Activated naive CD4-positive, alpha-beta T cell treated with anti-CD3 and anti-CD28 coated beads, Interleukin-2, amount 50 U/mL, for 24 hours (primary cell): ENCODE results near the gene CCDC188.

ENCODE experiments used
- H3K27ac Mint-ChIP-seq: one replicate; pipeline ENCODE4 v1.8.0; 2021; ENCODE audit warnings: mild to moderate bottlenecking, mixed read lengths
- H3K27me3 Mint-ChIP-seq: one replicate; pipeline ENCODE4 v1.8.0; 2021; ENCODE audit warnings: mixed read lengths
- H3K36me3 Mint-ChIP-seq: one replicate; pipeline ENCODE4 v1.8.0; 2021; ENCODE audit warnings: mixed read lengths
- H3K4me1 Mint-ChIP-seq: one replicate; pipeline ENCODE4 v1.8.0; 2021; ENCODE audit warnings: mixed read lengths
- H3K4me3 Mint-ChIP-seq: one replicate; pipeline ENCODE4 v1.8.0; 2021; ENCODE audit warnings: mild to moderate bottlenecking, mixed read lengths
- H3K9me3 Mint-ChIP-seq: one replicate; pipeline ENCODE4 v1.8.0; 2021; ENCODE audit warnings: mixed read lengths

CCDC188 gene

GRCh38 chr22:20150381-20151275 lies at the start of gene CCDC188:
CCDC188 (minus strand) TSS chr22:20151055; CDS start chr22:20150986, 69 bp downstream.
- Mint-ChIP-seq H3K4me1 (no peaks in the 10 kb centered on the region), H3K9me3 (no peaks in the 10 kb centered on the region), H3K27me3 (no peaks in the 10 kb centered on the region), H3K27ac (no peak within 1 kb of the TSS), H3K36me3 (no peaks in the 10 kb centered on the region), H3K4me3 (no peak within 1 kb of the TSS)

- no peak overlapping the region for H3K4me3 Mint-ChIP-seq
- H3K4me1 Mint-ChIP-seq = no peaks in the 10 kb centered on the region
- H3K27me3 Mint-ChIP-seq = no peaks in the 10 kb centered on the region
- no peak overlapping the region for H3K27ac Mint-ChIP-seq
- H3K36me3 Mint-ChIP-seq = no peaks in the 10 kb centered on the region
- no peaks in the 10 kb centered on the region for H3K9me3 Mint-ChIP-seq
Measured at GRCh38 chr22:20199906-20200305, 49.1 kb upstream of the CCDC188 start.

- Mint-ChIP-seq H3K27me3 (no peaks in the 10 kb centered on the region), H3K36me3 (no peaks in the 10 kb centered on the region), H3K4me1 (no peaks in the 10 kb centered on the region), H3K9me3 (no peaks in the 10 kb centered on the region), H3K4me3 (no peak overlapping the region), H3K27ac (no peak overlapping the region)
Measured at GRCh38 chr22:20199413-20199842, 48.6 kb upstream of the CCDC188 start.

DNA sequence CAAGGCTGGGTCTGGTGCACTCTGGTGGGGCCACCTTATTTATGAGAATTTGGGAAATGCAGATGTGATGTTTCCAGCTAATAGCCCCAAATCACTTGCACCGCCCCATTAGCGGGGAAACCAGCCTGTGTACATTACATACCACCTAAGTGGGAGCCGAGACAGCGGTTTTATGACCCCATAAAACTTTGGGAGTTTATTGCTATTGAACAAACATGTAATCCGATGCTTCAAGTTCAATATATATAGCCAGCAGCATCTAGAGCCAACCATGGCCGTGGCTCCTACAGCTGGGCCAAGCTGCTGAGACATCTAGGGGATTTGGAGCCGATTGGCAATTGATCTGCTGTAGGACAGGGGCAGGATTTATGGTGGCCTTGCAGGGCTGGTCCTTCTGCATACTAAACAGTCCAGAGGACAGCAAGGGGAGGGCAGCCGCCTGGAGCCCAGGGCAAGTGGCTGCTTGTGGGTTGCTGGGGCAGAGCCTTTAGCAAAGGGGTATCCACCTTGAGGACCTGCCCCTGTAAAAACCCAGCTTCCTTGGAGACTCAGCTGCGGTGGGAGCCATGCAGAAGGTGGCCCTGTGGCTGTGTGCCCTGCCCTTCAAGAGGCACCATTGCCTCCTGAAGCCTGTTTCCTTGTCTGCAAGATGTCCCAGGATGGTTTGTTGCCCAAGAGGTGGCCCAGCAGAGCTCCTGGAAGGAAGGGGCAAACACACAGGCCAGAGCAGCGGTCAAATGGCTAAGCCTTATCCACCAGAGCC lies 47.9 kb upstream of the CCDC188 start:
- H3K36me3 Mint-ChIP-seq = no peaks in the 10 kb centered on the region
- H3K27me3 Mint-ChIP-seq = no peaks in the 10 kb centered on the region
- no peaks in the 10 kb centered on the region for H3K9me3 Mint-ChIP-seq
- no peaks in the 10 kb centered on the region for H3K4me1 Mint-ChIP-seq
- H3K27ac Mint-ChIP-seq = no peak overlapping the region
- H3K4me3 Mint-ChIP-seq = no peak overlapping the region

DNA sequence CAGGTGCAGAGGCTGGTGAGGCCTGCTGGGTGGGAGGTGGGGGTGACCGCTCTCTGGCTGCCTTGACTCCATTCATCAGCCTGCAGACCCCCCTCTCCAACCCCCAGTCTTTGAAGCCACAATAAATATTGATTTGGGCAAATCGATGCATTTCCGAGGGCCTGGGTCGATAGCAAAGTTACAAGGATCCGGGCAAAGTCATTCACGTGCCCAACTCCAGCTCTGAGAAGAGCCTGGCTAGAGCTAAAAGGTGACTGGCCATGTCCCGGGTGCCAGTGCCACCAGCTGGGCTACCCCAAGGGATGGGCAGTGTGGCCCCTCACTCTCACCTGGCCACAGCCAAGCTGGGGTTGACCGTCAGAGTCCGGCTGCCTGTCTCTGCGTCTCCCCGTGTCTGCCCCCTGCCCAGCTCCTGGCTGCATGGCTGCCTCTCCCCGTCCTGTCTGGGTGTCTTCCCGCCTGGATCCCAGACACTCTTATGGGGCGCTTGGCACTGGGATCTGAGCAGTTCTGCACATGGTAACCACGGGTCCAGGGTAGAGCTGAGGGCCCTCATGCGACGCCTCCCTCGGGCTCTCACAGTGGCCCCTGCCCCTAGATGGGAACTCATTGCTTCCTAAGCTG lies 46.7 kb upstream of the CCDC188 start:
- H3K27me3 Mint-ChIP-seq = no peaks in the 10 kb centered on the region
- no peaks in the 10 kb centered on the region for H3K4me1 Mint-ChIP-seq
- no peak overlapping the region for H3K4me3 Mint-ChIP-seq
- H3K36me3 Mint-ChIP-seq = no peaks in the 10 kb centered on the region
- no peak overlapping the region for H3K27ac Mint-ChIP-seq
- no peaks in the 10 kb centered on the region for H3K9me3 Mint-ChIP-seq

DNA sequence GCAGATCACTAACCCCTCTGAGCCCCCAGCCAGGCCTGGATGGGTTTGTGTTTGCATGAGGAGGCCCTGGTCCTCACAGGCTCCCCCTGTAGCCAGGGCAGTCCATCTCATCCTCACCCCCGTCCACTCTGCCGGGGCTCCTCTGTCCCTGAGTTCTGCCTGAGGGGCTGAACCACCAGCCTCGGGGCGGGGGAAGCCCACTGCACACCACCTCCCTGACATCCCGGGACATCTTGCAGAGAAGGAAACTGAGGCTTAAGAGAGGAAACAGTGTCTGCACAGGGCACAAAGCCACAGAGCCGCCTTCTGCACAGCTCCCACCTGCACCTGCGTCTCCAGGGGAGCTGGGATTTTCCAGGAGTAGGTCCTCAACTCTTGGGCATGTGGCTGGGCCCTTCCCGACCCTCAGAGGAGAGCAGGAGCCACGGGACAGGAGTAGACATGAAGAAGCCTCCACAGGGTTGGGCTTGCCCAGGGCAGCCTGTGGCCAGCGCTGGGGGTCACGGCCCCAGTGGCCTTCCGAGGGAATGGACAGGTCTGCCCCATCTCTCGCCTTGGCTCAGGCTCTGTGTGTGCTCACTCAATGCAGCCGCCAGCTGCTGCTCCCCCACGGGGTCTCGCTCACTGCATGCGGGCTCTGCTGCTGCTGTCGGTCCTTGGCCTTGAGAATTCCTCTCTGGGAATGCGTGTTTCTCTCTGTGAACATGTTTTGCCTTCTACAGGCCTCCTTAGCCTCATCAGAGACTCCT lies 45.4 kb upstream of the CCDC188 start:
- Mint-ChIP-seq H3K9me3 (no peaks in the 10 kb centered on the region), H3K27me3 (no peaks in the 10 kb centered on the region), H3K4me3 (no peak overlapping the region), H3K36me3 (no peaks in the 10 kb centered on the region), H3K4me1 (no peaks in the 10 kb centered on the region), H3K27ac (no peak overlapping the region)

DNA sequence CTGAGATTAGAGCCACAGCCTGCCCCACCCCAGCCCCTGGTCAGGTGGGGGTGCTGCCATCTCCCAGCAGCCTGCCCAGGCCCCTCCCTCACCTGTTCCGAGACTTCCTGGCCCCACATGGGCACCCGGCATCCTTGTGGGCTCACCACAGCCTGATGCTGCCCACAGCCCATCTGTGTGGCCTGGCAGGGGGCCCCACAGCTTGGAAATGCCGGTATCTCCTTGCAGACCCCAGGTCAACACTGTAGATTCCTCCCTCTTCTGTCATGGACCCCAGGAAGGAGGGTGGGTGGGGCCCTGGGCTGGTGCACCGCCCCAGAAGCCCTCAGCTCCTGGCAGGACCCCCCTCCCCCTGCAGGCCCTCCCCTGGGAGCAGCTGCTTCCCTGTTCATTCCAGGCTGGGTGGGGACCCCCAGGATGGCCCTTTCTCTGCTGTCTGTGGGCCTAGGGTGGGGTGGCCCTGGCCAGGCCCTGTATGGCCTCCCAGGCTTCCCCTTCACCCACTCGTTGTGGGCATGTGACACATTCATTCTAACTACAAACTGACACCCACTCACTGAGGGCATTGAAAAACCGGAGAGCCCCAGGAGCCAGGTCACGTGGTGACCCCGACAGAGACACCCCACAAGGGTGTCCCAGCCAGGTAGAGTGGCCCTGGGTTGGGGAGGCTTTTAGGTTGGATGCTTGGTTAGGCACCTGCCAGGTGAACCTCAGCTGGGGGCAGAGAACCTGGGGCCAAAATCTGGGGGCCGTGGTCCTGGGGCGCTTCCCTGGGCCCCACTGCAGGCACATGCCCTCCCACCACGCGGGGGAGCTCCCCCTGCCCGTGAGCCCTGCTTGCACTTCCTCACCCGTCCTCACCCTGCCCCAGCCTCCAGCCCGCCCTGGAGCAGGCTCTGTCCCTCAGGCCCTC lies 44.1 kb upstream of the CCDC188 start:
- H3K27ac Mint-ChIP-seq = no peak overlapping the region
- no peaks in the 10 kb centered on the region for H3K4me1 Mint-ChIP-seq
- H3K36me3 Mint-ChIP-seq = no peaks in the 10 kb centered on the region
- H3K4me3 Mint-ChIP-seq = no peak overlapping the region
- no peaks in the 10 kb centered on the region for H3K9me3 Mint-ChIP-seq
- H3K27me3 Mint-ChIP-seq = no peaks in the 10 kb centered on the region

DNA sequence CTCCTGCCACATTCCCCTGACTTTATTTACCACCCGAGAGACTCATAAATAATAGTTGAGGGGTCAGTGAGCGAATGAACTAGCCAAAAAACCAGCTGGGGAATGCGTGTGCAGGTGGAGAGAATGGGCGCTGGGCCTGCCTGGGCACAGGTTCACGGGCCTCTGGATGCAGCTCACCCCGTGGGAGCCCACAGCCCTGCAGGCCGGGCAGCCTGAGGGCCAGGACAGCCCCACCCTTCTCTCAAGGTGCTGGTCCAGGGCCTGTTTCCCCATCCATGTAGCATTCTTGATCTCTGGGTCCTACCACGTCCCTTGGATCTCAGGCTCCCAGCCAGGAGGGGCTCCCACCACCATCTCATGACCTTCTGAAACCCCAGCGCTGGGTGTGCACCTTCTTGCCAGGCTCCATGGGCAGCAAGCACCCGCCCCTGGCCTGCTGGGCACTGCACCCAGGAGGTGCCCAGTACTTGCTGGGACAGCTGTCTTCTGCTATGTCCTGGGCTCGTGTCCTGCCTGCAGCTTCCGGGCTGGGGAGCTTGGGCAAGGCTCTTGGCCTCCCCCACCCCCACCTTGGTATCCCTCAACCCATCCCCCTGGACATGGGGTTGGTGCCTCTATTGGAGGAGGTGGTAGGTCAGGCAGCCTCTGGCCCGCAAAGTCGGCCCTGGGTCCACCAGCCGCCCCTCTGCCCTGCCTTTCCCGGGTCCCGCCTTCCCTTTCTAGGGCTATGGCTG lies 43.1 kb upstream of the CCDC188 start:
- H3K4me1 Mint-ChIP-seq = no peaks in the 10 kb centered on the region
- H3K27me3 Mint-ChIP-seq = no peaks in the 10 kb centered on the region
- no peaks in the 10 kb centered on the region for H3K36me3 Mint-ChIP-seq

DNA sequence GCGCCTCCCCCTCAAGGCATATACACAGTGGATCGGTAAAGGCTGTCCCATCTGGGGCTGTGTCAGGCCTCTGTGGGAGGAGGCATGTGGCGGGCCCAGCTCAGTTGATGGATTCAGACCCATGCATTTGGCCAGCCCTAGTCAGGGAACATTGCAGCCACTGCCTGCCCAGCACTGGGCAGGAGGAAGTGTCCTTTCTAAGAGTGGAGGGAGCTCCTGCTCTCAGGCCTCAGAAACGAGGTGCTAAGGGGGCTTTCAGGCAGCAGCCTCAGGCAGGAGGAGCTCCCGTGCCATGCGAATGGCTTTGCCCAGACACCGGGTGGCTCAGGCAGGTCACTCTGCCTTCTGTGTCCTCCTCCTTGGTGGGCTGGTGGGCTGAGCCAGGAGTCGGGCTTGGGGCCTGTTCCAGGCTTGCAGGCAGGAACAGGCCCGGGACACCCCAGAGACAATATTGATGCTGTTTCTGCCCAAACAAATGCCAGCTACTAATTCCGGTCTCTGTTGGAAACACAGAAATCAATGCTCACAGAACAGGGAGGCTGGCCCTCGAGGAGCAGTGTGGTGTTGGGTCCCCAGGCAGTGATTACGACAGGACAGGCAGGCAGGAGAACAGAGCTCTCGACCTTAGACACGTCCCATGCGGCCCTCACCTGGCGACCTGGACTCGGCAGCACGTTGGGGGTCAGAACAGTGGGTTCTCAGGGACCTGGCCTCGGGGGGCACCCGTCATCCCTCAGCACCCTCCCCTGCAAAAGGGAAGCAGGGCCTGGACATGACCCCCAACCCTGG lies 42.3 kb upstream of the CCDC188 start:
- Mint-ChIP-seq H3K27me3 (no peaks in the 10 kb centered on the region), H3K9me3 (no peaks in the 10 kb centered on the region), H3K4me3 (no peak overlapping the region), H3K4me1 (no peaks in the 10 kb centered on the region), H3K27ac (no peak overlapping the region), H3K36me3 (no peaks in the 10 kb centered on the region)

More for the DNA sequence above, 43.1 kb upstream of the CCDC188 start:
- Mint-ChIP-seq H3K4me3 (no peak overlapping the region), H3K27ac (no peak overlapping the region), H3K9me3 (no peaks in the 10 kb centered on the region)

- no peaks in the 10 kb centered on the region for H3K36me3 Mint-ChIP-seq
- H3K9me3 Mint-ChIP-seq = no peaks in the 10 kb centered on the region
- no peak overlapping the region for H3K27ac Mint-ChIP-seq
- no peak overlapping the region for H3K4me3 Mint-ChIP-seq
- no peaks in the 10 kb centered on the region for H3K27me3 Mint-ChIP-seq
- H3K4me1 Mint-ChIP-seq = no peaks in the 10 kb centered on the region
Measured at GRCh38 chr22:20192293-20192971, 41.6 kb upstream of the CCDC188 start.

GRCh38 chr22:20191803-20192202 lies 40.9 kb upstream of the CCDC188 start:
- H3K4me3 Mint-ChIP-seq = no peak overlapping the region
- H3K36me3 Mint-ChIP-seq = no peaks in the 10 kb centered on the region
- H3K4me1 Mint-ChIP-seq = no peaks in the 10 kb centered on the region
- no peaks in the 10 kb centered on the region for H3K27me3 Mint-ChIP-seq
- H3K9me3 Mint-ChIP-seq = no peaks in the 10 kb centered on the region
- no peak overlapping the region for H3K27ac Mint-ChIP-seq

DNA sequence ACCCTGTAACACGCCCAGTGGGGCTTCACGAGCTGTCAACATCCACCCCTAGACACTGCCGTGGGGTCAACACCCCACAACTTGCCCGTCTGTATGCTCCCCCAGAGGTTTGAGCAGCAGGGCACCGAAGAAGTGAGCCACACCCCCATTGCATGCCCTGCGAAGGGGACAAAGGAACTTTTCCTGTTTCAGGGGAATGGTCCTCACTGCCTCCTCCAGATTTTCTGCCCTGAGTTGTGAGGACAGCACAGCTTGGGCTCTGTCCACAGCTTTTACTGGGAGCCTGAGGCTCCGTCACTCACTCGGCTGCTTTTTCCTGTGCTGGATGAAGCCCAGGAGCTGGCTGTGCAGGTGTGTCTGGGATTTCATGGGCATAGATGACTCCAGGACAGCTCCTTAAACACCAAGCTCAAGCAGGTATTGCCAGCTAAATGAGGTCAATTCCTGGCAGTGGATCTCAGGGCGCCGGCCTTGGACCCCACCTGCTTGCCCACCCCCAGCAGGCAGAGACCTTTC lies 40.2 kb upstream of the CCDC188 start:
- H3K9me3 Mint-ChIP-seq = no peaks in the 10 kb centered on the region
- no peak overlapping the region for H3K27ac Mint-ChIP-seq
- no peaks in the 10 kb centered on the region for H3K27me3 Mint-ChIP-seq
- H3K4me1 Mint-ChIP-seq = no peaks in the 10 kb centered on the region
- H3K36me3 Mint-ChIP-seq = no peaks in the 10 kb centered on the region
- H3K4me3 Mint-ChIP-seq = no peak overlapping the region

DNA sequence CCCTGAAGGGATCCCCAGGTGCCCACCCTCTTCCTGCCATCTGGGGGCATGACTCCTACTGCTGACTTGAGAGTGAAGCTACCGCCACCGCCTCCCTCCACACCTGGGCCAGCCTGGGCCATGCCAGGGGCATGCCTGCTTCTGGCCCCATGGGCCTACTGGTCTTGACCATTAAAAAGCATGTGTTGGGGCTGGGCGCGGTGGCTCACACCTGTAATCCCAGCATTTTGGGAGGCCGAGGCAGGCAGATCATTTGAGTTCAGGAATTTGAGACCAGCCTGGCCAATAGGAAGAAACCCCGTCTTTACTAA lies 37.7 kb upstream of the CCDC188 start:
- H3K36me3 Mint-ChIP-seq = no peaks in the 10 kb centered on the region
- no peak overlapping the region for H3K4me3 Mint-ChIP-seq
- no peaks in the 10 kb centered on the region for H3K9me3 Mint-ChIP-seq
- H3K4me1 Mint-ChIP-seq = no peaks in the 10 kb centered on the region
- H3K27me3 Mint-ChIP-seq = no peaks in the 10 kb centered on the region
- H3K27ac Mint-ChIP-seq = no peak overlapping the region
